Measurements from ENCODE around the gene HEATR3.
"Not testable (repeated sequence)": the region's sequence is repeated elsewhere in the genome, so short reads cannot be mapped to it uniquely, and the experiment has no call there.

HEATR3 gene

GRCh38 chr16:50102051-50102746, 36.4 kb downstream of the HEATR3 start:
- DNase-seq (ENCODE audit: low read depth, low spot score): peak; percentile 39

- DNase-seq (ENCODE audit: low read depth, low spot score): no peak
These were observed 38.0 kb downstream of the HEATR3 start for GRCh38 chr16:50103764-50104163.

- no peak for DNase-seq (ENCODE audit: low read depth, low spot score)
These were observed 48.8 kb downstream of the HEATR3 start for GRCh38 chr16:50114357-50115129.

- DNase-seq (ENCODE audit: low read depth, low spot score): no peak
These were observed 54.9 kb downstream of the HEATR3 start for GRCh38 chr16:50120711-50121110.

GRCh38 chr16:50121278-50121677, 55.5 kb downstream of the HEATR3 start:
- no peak for DNase-seq (ENCODE audit: low read depth, low spot score)

GRCh38 chr16:50121721-50122445, 56.1 kb downstream of the HEATR3 start:
- peak; percentile 21 for DNase-seq (ENCODE audit: low read depth, low spot score)

DNA sequence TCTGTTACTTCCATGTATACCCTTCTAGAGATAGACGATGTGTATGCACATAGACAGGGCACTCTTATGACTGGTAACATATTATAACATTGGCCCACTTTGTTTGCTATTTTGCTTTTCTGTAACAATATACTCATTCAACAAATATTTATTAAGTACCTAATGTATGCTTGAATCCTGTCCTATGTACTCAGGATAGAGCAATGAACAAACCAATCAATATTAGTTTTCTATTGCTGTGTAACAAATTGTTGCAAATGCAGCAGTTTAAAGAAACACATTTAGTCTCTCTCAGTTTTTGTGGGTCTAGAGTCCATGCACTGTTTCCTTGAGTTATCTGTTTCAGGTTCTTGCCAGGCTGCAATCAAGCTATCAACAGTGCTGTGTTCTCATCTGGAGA, 57.6 kb downstream of the HEATR3 start:
- DNase-seq (ENCODE audit: low read depth, low spot score): no peak

- DNase-seq (ENCODE audit: low read depth, low spot score): no peak
These were observed 59.0 kb downstream of the HEATR3 start for GRCh38 chr16:50124769-50125168.

- no peak for DNase-seq (ENCODE audit: low read depth, low spot score)
These were observed 60.4 kb downstream of the HEATR3 start for GRCh38 chr16:50126183-50126582.

GRCh38 chr16:50132571-50132970, 66.8 kb downstream of the HEATR3 start:
- DNase-seq (ENCODE audit: low read depth, low spot score): not testable (repeated sequence)

- DNase-seq (ENCODE audit: low read depth, low spot score): no peak
These were observed 67.4 kb downstream of the HEATR3 start for GRCh38 chr16:50133214-50133613.

DNA sequence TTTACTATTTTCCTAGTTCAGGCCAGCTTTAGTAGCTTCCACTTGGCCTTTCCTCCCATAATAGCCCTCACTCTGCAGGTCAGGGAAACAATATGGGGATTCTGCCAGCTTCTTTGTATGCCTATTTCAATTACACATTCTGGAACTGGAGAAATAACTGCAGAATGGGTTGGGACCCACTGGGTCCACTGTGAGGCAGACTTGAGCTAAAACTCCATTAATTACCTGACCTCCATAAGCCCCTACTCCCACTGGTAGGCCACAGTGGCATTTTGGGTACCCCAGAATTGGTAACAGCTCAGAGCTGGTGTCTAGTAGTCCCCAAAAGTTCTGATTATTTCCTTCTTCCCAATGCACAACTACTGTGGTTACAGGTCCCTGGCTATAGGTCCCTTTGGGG, 70.6 kb downstream of the HEATR3 start:
- no peak for DNase-seq (ENCODE audit: low read depth, low spot score)

GRCh38 chr16:50137268-50137667, 71.5 kb downstream of the HEATR3 start:
- no peak for DNase-seq (ENCODE audit: low read depth, low spot score)

GRCh38 chr16:50139580-50139979, 73.8 kb downstream of the HEATR3 start:
- DNase-seq (ENCODE audit: low read depth, low spot score): no peak

GRCh38 chr16:50144211-50144610, 78.4 kb downstream of the HEATR3 start:
- DNase-seq (ENCODE audit: low read depth, low spot score): no peak

DNA sequence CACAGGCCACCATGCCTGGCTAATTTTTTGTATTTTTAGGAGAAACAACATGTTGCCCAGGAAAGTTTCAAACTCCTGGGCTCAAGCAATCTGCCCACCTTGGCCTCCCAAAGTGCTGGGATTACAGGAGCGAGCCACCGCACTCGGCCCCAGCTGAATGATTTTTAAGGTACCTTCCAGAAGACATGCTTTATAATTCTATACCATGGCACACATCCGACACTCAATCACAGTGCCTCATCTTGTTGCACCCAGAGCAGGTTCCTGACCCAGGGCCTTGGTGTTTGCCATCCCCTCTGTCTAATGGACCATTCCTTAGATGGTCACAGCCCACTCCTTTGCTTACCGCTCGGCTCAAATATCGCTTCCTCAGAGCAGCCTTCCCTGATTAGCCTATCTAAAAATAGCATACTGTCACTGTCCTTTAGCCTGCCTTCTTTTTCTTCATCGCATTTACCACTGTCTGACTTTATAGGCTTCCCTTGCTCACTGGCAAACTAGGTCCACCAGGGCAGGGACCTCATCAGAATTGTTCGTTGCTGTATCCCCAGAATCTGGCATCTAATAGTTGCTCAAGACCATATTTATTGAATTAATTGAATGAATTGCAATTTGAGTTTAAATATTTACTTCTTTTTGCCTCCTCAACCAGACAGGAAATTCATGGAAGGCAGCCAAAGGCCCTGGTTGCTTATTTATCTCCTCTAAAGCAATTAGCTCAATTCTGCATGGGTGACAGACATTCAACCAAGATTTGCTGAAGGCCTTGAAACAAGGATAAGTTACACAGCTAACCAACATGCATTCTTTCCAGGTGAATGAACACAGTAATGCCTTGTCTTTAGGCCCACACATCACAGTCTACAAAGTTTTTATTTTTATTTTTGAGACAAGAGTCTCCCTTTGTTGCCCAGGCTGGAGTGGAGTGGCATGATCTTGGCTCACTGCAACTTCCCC, 81.0 kb downstream of the HEATR3 start:
- peak; percentile 53 for DNase-seq (ENCODE audit: low read depth, low spot score)

GRCh38 chr16:50151322-50151721, 85.6 kb downstream of the HEATR3 start:
- no peak for DNase-seq (ENCODE audit: low read depth, low spot score)

GRCh38 chr16:50151756-50152155, 86.0 kb downstream of the HEATR3 start:
- DNase-seq (ENCODE audit: low read depth, low spot score): no peak

DNA sequence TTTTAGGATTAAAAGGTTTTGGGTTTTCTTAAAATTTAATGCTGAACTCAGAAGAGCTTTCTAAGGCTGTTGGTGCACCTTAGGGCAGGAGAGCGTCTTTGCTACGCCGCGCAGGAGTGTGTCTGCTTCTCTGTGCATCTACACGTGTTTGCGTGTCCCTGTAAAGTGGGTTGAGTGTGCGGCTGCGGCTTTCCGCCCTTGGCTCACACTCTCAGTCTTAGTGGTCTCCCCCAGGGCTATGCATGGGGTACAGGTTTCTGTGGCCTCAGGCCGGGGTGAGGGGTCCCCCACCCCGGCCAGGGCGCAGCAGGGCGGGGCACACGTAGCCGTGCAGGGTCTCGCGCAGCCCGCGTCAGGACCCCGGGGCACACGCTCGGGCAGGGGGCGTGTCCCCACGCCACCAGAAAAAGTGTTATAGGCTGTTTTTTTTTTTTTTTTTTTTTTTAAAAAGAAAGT, 86.6 kb downstream of the HEATR3 start:
- DNase-seq (ENCODE audit: low read depth, low spot score): peak; percentile 58

- peak; percentile 94 for DNase-seq (ENCODE audit: low read depth, low spot score)
These were observed 87.2 kb downstream of the HEATR3 start, which contains the start of gene TENT4B for GRCh38 chr16:50152807-50153595. TSS of gene TENT4B (plus strand) at chr16:50153306. CDS start at chr16:50153622, 316 bp downstream.

Measured in astrocyte of the hippocampus (primary cell).